ENCODE data around the gene BSG.

DNA sequence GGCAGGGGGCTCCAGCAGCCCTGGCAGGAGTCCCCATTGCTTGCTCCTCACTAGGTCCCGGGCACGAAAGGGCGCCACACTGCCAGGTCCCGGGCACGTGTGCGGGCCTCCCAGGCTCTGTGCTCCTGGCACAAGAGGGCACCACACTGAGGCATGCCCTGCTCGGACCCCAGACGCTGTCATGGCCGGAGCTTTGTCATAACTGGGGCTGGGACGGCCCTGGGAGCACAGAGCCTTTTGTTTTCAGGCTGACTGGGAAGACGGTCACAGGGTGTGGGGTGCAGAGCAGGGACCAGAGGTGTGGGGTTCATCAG, 7.4 kb downstream of the BSG start:
- TF ChIP-seq CTCF (conservative IDR thresholded peaks at IDR 0.05 in 1 of 2, IDR thresholded peaks at IDR 0.05 in 1 of 2; ENCODE audit: extremely low read depth in 1 of 2, insufficient read depth in 1 of 2, low read depth in 1 of 2, low read length in 2 of 2) (no peak), EZH2 (IDR thresholded peaks at IDR 0.05; ENCODE audit: borderline replicate concordance, low read length) (no peak)
